ENCODE data around the gene HLA-B.

The HLA-B gene

GRCh38 chr6:31362751-31363150 lies 5.8 kb upstream of the HLA-B start:
- ChIA-PET POLR2A (no interaction called here), CTCF (interaction anchor here (0.6 to 1.0 kb wide), 2 partner anchors 8 to 170 kb away, joined by 3 read pairs; no protein-coding TSS in a partner anchor)
- TF ChIP-seq HDGF (IDR thresholded peaks at IDR 0.05; ENCODE audit: borderline replicate concordance) (no peak), CTBP1 (IDR thresholded peaks at IDR 0.05; ENCODE audit: borderline replicate concordance) (no peak), FOXK2 (IDR thresholded peaks at IDR 0.05) (no peak), ELF4 (IDR thresholded peaks at IDR 0.05) (no peak), NFRKB (IDR thresholded peaks at IDR 0.05) (no peak), SUZ12 (IDR thresholded peaks at IDR 0.05) (no peak), ARNT (IDR thresholded peaks at IDR 0.05) (no peak), L3MBTL2 (conservative IDR thresholded peaks at IDR 0.05) (no peak), PKNOX1 (IDR thresholded peaks at IDR 0.05) (no peak), ZNF384 (IDR thresholded peaks at IDR 0.05) (no peak), BHLHE40 (IDR thresholded peaks at IDR 0.05; ENCODE audit: borderline replicate concordance) (no peak), FOXM1 (IDR thresholded peaks at IDR 0.05; ENCODE audit: borderline replicate concordance) (no peak), LEF1 (IDR thresholded peaks at IDR 0.05; ENCODE audit: borderline replicate concordance) (no peak), TARDBP (IDR thresholded peaks at IDR 0.05) (no peak), FOXA1 (IDR thresholded peaks at IDR 0.05) (no peak), SP1 (IDR thresholded peaks at IDR 0.05) (no peak)
- no peak for DNase-seq (ENCODE audit: extremely low spot score)

DNA sequence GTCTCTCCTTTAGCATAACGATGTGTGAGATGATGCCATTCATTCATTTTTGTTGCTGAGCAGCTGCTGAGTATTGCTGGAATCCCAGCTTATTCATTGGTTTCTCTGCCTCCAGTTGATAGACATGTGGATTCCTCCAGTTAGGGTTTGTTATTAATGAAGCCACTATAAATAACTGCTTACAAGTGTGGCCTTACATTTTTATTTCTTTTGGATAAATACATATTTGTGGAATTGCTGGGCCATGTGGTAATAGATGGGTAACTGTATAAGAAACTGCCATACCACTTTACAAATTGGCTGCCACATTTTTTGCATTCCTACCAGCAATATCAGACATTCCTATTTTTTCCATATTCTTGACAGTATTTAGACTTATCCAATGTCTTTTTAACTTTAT lies 2.6 kb upstream of the HLA-B start:
- ChIA-PET CTCF (no interaction called here), POLR2A (interaction anchor here (0.6 to 1.2 kb wide), 2 partner anchors 163 to 744 kb away, joined by 3 to 4 read pairs; no protein-coding TSS in a partner anchor)
- DNase-seq (ENCODE audit: extremely low spot score): no peak
- TF ChIP-seq HDGF (IDR thresholded peaks at IDR 0.05; ENCODE audit: borderline replicate concordance) (no peak), FOXA1 (IDR thresholded peaks at IDR 0.05) (no peak), ELF4 (IDR thresholded peaks at IDR 0.05) (no peak), L3MBTL2 (conservative IDR thresholded peaks at IDR 0.05) (no peak), SUZ12 (IDR thresholded peaks at IDR 0.05) (no peak), CTBP1 (IDR thresholded peaks at IDR 0.05; ENCODE audit: borderline replicate concordance) (no peak), ZNF384 (IDR thresholded peaks at IDR 0.05) (no peak), SP1 (IDR thresholded peaks at IDR 0.05) (no peak), PKNOX1 (IDR thresholded peaks at IDR 0.05) (no peak), BHLHE40 (IDR thresholded peaks at IDR 0.05; ENCODE audit: borderline replicate concordance) (no peak)

DNA sequence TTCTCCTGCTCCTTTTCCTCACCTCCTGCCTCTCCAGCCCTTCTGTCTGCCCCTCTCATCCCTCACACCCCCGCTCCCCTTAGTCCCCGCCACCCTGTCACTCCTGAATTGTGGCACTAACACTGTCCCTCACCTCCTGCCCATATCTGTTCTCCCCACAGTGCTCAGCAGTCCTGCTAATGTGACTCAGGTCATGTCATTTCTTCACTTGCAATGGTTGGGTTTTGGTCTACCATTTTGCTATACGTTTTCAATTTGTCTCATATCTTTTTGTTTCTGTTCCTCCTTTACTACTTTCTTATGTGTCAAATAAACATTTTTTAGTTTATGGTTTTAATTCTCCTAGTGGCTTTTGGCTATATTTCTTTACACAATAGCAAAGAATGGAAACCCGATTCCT lies 1.3 kb upstream of the HLA-B start:
- ChIA-PET CTCF (interaction anchor here (0.6 kb wide), 1 partner anchor 302 kb away, joined by 3 read pairs; no protein-coding TSS in a partner anchor), POLR2A (interaction anchor here (1.1 to 1.2 kb wide), 2 partner anchors 153 to 161 kb away, joined by 4 read pairs; no protein-coding TSS in a partner anchor)
- DNase-seq (ENCODE audit: extremely low spot score): no peak
- TF ChIP-seq TARDBP (IDR thresholded peaks at IDR 0.05) (no peak), CTBP1 (IDR thresholded peaks at IDR 0.05; ENCODE audit: borderline replicate concordance) (no peak), LEF1 (IDR thresholded peaks at IDR 0.05; ENCODE audit: borderline replicate concordance) (no peak), FOXM1 (IDR thresholded peaks at IDR 0.05; ENCODE audit: borderline replicate concordance) (no peak), PKNOX1 (IDR thresholded peaks at IDR 0.05) (no peak), L3MBTL2 (conservative IDR thresholded peaks at IDR 0.05) (no peak), HDGF (IDR thresholded peaks at IDR 0.05; ENCODE audit: borderline replicate concordance) (no peak), ARNT (IDR thresholded peaks at IDR 0.05) (no peak), SUZ12 (IDR thresholded peaks at IDR 0.05) (no peak), FOXK2 (IDR thresholded peaks at IDR 0.05) (no peak), FOXA1 (IDR thresholded peaks at IDR 0.05) (no peak), ZNF384 (IDR thresholded peaks at IDR 0.05) (no peak), ELF4 (IDR thresholded peaks at IDR 0.05) (no peak), BHLHE40 (IDR thresholded peaks at IDR 0.05; ENCODE audit: borderline replicate concordance) (no peak)

DNA sequence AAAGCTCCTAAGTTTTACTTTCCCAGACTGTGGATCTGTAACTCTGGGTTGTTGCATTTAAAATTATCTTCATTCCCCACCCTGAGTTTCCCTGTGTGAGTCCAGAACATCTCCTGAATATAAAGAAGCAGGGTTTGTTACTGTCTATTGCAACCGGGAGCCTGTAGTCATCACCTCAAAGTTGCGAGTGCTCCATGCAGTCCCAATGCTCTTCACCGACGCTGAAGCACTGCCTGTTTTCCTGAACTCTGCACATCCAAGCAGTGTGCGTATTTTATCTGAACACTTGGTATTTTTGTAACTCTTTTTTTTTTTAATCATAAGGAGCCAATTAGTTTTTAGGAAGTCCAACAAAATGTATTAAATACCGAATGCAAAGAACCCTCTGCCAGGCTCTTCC lies 907 bp upstream of the HLA-B start:
- DNase-seq (ENCODE audit: extremely low spot score): no peak
- CTCF ChIA-PET: interaction anchor here (0.6 to 0.7 kb wide), 2 partner anchors 301 to 315 kb away, joined by 3 read pairs; no protein-coding TSS in a partner anchor
- TF ChIP-seq TARDBP (IDR thresholded peaks at IDR 0.05): no peak
- no peak for TF ChIP-seq BHLHE40 (IDR thresholded peaks at IDR 0.05; ENCODE audit: borderline replicate concordance)
- no peak for TF ChIP-seq PKNOX1 (IDR thresholded peaks at IDR 0.05)
- no peak for TF ChIP-seq ELF4 (IDR thresholded peaks at IDR 0.05)
- TF ChIP-seq NFRKB (IDR thresholded peaks at IDR 0.05): no peak
- no peak for TF ChIP-seq LEF1 (IDR thresholded peaks at IDR 0.05; ENCODE audit: borderline replicate concordance)
- TF ChIP-seq ZNF384 (IDR thresholded peaks at IDR 0.05): no peak
- POLR2A ChIA-PET: interaction anchor here (1.1 kb wide), 1 partner anchor 153 kb away, joined by 4 read pairs; no protein-coding TSS in a partner anchor

DNA sequence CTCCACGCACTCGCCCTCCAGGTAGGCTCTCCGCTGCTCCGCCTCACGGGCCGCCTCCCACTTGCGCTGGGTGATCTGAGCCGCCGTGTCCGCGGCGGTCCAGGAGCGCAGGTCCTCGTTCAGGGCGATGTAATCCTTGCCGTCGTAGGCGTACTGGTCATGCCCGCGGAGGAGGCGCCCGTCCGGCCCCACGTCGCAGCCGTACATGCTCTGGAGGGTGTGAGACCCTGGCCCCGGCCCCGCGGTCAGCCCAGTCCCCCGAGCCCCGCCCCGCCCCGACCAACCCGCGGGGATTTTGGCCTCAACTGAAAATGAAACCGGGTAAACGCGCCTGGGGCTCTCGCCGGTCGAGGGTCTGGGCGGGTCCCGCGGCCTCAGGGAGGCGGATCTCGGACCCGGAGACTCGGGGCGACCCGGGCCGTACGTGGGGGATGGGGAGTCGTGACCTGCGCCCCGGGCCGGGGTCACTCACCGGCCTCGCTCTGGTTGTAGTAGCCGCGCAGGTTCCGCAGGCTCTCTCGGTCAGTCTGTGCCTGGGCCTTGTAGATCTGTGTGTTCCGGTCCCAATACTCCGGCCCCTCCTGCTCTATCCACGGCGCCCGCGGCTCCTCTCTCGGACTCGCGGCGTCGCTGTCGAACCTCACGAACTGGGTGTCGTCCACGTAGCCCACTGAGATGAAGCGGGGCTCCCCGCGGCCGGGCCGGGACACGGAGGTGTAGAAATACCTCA lies 598 bp downstream of the HLA-B start:
- no peak for TF ChIP-seq SP1 (IDR thresholded peaks at IDR 0.05)
- no peak for DNase-seq (ENCODE audit: extremely low spot score)
- CTCF ChIA-PET: no interaction called here
- POLR2A ChIA-PET: no interaction called here

GRCh38 chr6:31355583-31355948 lies 1.4 kb downstream of the HLA-B start:
- TF ChIP-seq SUZ12 (IDR thresholded peaks at IDR 0.05) (no peak), LEF1 (IDR thresholded peaks at IDR 0.05; ENCODE audit: borderline replicate concordance) (no peak), FOXK2 (IDR thresholded peaks at IDR 0.05) (no peak), PKNOX1 (IDR thresholded peaks at IDR 0.05) (no peak), HDGF (IDR thresholded peaks at IDR 0.05; ENCODE audit: borderline replicate concordance) (no peak), TARDBP (IDR thresholded peaks at IDR 0.05) (no peak), SP1 (IDR thresholded peaks at IDR 0.05) (no peak), L3MBTL2 (conservative IDR thresholded peaks at IDR 0.05) (no peak), BHLHE40 (IDR thresholded peaks at IDR 0.05; ENCODE audit: borderline replicate concordance) (no peak), FOXM1 (IDR thresholded peaks at IDR 0.05; ENCODE audit: borderline replicate concordance) (no peak), ZNF384 (IDR thresholded peaks at IDR 0.05) (no peak), FOXA1 (IDR thresholded peaks at IDR 0.05) (no peak), ARNT (IDR thresholded peaks at IDR 0.05) (no peak)
- POLR2A ChIA-PET: interaction anchor here (0.6 kb wide), 1 partner anchor 73 kb away, joined by 3 read pairs; no protein-coding TSS in a partner anchor
- CTCF ChIA-PET: no interaction called here
- DNase-seq (ENCODE audit: extremely low spot score): no peak
